Gastroesophageal sphincter (tissue), 3 donors: ENCODE measurements around the gene POLQ.
"Not testable (repeated sequence)": the region's sequence is repeated elsewhere in the genome, so short reads cannot be mapped to it uniquely, and the experiment has no call there.

Experiments
- CTCF ChIP-seq, 4 experiments: fragments of 200-600 bp in 2 of 4; fragments of 450-650 bp in 2 of 4; sonication (generic) in 1 of 4; IDR thresholded peaks; one replicate each; pipeline ENCODE4 v1.5.1; 2017 to 2019; ENCODE audit warnings: antibody characterized with exemption in 4 of 4, mild to moderate bottlenecking in 2 of 4, moderate library complexity in 2 of 4
- EP300 ChIP-seq: sonication (generic); formaldehyde crosslinking; IDR thresholded peaks from one replicate; pipeline ENCODE4 v1.6.1; 2017; ENCODE audit warnings: antibody characterized with exemption, mild to moderate bottlenecking
- POLR2A ChIP-seq, 2 donors: fragments of 450-650 bp; IDR thresholded peaks; one replicate each; pipeline ENCODE4 v1.6.1; 2017; ENCODE audit warnings: antibody characterized with exemption in 2 of 2, mild to moderate bottlenecking in 2 of 2, moderate library complexity in 1 of 2
- POLR2AphosphoS5 ChIP-seq: sonication (generic); formaldehyde crosslinking; IDR thresholded peaks from one replicate; pipeline ENCODE4 v1.6.1; 2017; ENCODE audit warnings: antibody characterized with exemption

- not testable (repeated sequence) for TF ChIP-seq EP300; POLR2AphosphoS5; POLR2A (IDR thresholded peaks at IDR 0.05); CTCF (IDR thresholded peaks at IDR 0.05)
These were observed 157.5 kb downstream of the POLQ start for GRCh38 chr3:121388308-121388707.
